ENCODE measurements around the gene SNRPA.
A peak's percentile ranks its signal among the peaks of the same experiment; 100 is the strongest.

Gene SNRPA

DNA sequence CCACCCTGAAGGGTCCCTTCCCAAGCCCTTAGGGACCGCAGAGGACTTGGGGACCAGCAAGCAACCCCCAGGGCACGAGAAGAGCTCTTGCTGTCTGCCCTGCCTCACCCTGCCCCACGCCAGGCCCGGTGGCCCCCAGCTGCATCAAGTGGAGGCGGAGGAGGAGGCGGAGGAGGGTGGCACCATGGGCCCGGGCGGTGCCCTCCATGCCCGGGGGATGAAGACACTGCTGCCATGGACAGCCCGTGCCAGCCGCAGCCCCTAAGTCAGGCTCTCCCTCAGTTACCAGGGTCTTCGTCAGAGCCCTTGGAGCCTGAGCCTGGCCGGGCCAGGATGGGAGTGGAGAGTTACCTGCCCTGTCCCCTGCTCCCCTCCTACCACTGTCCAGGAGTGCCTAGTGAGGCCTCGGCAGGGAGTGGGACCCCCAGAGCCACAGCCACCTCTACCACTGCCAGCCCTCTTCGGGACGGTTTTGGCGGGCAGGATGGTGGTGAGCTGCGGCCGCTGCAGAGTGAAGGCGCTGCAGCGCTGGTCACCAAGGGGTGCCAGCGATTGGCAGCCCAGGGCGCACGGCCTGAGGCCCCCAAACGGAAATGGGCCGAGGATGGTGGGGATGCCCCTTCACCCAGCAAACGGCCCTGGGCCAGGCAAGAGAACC is 49.5 kb downstream of the SNRPA start:
- Mint-ChIP-seq H3K4me1 (ENCODE audit: low read depth) (peaks cover 85% of the 10 kb centered on the region), H3K9me3 (no peaks in the 10 kb centered on the region), H3K27ac (peak overlapping the region; percentile 93), H3K4me3 (peak overlapping the region; percentile 86), H3K36me3 (ENCODE audit: low read depth) (peaks cover 95% of the 10 kb centered on the region), H3K27me3 (no peaks in the 10 kb centered on the region)
- intact Hi-C loops (cut with micrococcal nuclease): no loop called here

DNA sequence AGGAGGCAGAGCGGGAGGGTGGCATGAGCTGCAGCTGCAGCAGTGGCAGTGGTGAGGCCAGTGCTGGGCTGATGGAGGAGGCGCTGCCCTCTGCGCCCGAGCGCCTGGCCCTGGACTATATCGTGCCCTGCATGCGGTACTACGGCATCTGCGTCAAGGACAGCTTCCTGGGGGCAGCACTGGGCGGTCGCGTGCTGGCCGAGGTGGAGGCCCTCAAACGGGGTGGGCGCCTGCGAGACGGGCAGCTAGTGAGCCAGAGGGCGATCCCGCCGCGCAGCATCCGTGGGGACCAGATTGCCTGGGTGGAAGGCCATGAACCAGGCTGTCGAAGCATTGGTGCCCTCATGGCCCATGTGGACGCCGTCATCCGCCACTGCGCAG is 50.0 kb downstream of the SNRPA start:
- Mint-ChIP-seq H3K27ac (peak overlapping the region; percentile 93), H3K4me3 (peak overlapping the region; percentile 86)
- intact Hi-C loops (cut with micrococcal nuclease): no loop called here

DNA sequence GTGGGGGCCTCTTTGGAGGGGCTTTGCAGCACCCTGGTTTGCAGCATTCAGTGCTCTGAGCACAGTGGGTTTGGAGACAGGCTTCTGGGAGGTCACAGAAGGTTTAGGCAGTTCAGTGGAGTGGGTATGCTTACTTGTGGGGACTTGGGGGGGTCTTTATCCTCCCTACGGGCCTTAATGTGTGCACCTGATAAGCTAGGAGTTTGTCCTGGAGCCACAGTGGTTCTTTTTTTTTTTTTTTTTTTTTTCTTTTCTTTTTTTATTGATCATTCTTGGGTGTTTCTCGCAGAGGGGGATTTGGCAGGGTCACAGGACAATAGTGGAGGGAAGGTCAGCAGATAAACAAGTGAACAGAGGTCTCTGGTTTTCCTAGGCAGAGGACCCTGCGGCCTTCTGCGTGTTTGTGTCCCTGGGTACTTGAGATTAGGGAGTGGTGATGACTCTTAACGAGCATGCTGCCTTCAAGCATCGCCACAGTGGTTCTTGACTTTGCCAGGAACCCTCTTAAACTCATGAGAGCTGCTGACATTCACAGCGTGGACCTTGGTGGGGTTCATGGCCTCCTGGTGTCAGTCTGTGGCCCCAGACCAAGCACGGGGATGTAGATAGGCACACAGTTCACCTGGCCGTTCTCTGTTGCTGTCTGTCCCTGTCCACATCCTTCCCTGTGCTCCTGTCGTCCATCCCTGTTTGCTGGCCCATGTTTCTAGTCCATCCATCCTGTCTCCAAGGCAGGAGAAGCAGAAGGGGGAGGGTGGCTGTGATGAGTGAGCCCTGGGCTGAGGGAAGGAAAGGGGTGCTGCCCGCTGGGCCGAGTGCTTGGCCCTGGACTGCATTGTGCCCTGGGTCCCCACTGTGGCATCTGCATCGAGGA is 50.7 kb downstream of the SNRPA start:
- H3K27me3 Mint-ChIP-seq: no peaks in the 10 kb centered on the region
- peaks cover 96% of the 10 kb centered on the region for H3K36me3 Mint-ChIP-seq (ENCODE audit: low read depth)
- intact Hi-C loops (cut with micrococcal nuclease): no loop called here
- no peaks in the 10 kb centered on the region for H3K9me3 Mint-ChIP-seq
- peaks cover 90% of the 10 kb centered on the region for H3K4me1 Mint-ChIP-seq (ENCODE audit: low read depth)
- peak overlapping the region; percentile 93 for H3K27ac Mint-ChIP-seq
- H3K4me3 Mint-ChIP-seq: peak overlapping the region; percentile 86

More for the DNA sequence above, 50.0 kb downstream of the SNRPA start:
- Mint-ChIP-seq H3K4me1 (ENCODE audit: low read depth) (peaks cover 90% of the 10 kb centered on the region), H3K36me3 (ENCODE audit: low read depth) (peaks cover 96% of the 10 kb centered on the region), H3K9me3 (no peaks in the 10 kb centered on the region), H3K27me3 (no peaks in the 10 kb centered on the region)

DNA sequence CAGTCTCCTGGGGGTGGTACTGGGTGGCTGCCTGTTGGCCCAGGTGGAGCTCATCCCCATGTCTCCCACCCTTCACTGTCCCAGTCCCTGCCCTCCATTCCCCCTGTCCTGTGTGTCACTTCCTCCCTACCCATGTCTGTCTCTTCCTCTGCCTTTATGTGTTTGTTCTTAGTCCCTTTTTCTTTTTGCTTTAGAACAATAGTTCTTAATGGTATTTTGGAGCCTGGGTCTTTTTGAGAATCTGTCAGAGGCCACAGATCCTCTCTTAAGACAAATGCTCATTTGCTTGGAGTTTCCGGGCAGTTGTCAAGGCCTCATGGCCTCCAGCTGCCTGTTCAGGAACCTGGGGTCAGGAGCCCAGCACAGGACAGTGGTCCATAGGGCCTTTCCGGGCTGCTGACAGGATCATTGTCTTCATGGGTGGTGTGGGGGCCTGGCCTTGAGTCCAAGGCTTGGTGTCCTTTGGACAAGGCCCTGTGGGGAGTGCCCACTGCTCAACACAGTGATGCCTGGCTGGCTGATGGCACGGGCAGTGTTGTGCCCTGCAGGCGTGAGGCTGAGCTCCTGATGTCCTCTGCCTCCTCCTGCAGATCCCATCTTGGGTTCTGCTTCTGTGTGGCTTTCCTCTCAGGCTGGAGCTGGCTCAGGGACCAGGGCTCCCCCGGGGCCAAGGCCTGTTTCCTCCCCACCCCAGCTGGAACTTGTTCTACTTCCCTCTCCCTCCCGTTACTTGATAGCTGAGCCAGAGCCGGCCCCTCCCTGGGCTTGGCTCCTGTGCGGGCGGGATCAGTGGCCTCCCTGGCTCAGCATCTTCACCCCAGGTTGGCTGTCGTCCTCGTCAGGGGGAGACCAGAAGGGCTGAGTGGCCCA is 51.5 kb downstream of the SNRPA start:
- H3K4me3 Mint-ChIP-seq: peak overlapping the region; percentile 86
- H3K36me3 Mint-ChIP-seq (ENCODE audit: low read depth): peaks cover 96% of the 10 kb centered on the region
- peaks cover 90% of the 10 kb centered on the region for H3K4me1 Mint-ChIP-seq (ENCODE audit: low read depth)
- peak overlapping the region; percentile 93 for H3K27ac Mint-ChIP-seq
- H3K9me3 Mint-ChIP-seq: no peaks in the 10 kb centered on the region
- H3K27me3 Mint-ChIP-seq: no peaks in the 10 kb centered on the region
- intact Hi-C loops (cut with micrococcal nuclease): no loop called here

DNA sequence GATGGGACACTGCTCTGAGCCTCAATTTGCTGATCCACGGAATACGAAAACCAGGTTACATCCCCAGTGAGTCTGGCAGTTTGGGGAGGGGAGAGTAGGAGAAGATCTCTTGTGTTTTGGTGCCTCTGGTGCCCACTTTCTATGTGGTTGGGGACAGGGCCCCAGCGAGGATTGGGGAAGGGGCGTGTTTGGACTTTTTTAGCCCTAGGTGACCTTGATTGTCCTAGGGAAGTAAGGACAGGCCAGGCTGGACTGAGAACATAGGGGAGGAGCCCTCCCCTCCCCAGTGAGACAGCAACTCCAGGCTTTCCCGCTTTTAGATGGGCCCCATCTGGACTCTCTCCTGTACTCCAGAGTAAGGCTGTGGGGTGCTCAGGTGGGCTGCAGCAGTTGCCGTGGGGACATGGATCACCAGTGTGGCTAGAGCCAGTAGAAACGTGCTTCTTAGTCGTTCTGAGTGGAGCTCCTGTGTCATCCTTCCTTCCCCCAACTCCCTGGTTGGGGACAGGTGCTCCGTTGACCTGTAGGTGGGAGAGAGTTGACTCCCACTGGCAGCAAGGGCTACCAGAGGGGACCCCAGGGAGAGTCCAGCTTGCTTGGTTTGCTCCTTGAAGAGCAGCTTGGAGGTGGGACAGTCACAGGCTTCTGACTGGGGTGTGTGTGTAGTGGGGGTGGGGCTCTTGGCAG is 52.3 kb downstream of the SNRPA start:
- peaks cover 90% of the 10 kb centered on the region for H3K4me1 Mint-ChIP-seq (ENCODE audit: low read depth)
- peak overlapping the region; percentile 93 for H3K27ac Mint-ChIP-seq
- no peaks in the 10 kb centered on the region for H3K9me3 Mint-ChIP-seq
- intact Hi-C loops (cut with micrococcal nuclease): no loop called here
- no peaks in the 10 kb centered on the region for H3K27me3 Mint-ChIP-seq
- peaks cover 96% of the 10 kb centered on the region for H3K36me3 Mint-ChIP-seq (ENCODE audit: low read depth)
- peak overlapping the region; percentile 86 for H3K4me3 Mint-ChIP-seq

DNA sequence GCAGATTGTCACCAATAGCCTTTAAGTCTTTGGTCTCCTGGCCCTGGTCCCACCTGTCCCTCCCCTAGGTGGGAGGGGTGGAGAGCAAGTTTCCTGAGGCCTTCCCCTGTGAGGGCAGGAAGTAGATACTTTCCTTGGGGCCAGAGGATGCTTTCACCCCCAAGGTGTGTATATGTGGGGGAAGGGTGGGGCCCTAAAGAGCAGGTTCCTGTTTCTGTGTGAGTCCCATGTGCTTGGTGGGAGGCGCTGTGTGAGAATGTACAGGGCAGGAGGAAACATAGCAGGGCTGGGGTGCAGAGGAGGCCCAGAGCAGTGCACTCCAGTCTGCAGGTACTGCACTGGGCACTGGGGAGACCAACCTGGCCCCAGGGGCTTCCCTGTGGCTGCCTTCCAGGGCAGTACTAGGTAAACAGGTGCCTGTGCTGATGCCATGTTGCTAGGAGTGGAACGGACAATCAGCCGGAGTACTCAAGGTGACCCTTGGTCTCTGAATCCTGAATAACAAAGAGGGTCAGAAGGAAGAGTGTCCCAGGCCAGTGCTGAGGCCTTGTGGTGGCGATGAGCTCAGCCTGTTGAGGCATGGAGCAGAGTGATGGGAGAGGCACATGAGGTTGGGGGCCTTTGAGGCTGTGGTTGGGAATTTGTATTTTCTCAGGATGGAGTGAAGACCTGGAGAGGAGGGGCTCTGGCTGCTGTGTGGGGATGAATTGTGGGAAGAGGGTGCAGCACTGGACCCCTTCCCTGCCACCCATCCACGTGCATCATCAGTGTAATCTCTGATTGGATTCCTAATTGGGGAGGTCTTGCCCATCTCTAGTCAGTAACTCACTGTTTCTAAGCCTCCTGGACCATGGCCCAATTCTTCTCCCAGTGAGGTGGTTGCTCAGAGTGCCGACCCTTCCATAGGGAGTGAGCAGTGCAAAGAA is 53.1 kb downstream of the SNRPA start:
- Mint-ChIP-seq H3K4me3 (peak overlapping the region; percentile 86), H3K36me3 (ENCODE audit: low read depth) (peaks cover 100% of the 10 kb centered on the region), H3K4me1 (ENCODE audit: low read depth) (peaks cover 92% of the 10 kb centered on the region), H3K27me3 (no peaks in the 10 kb centered on the region), H3K27ac (peak overlapping the region; percentile 93), H3K9me3 (no peaks in the 10 kb centered on the region)
- intact Hi-C loops (cut with micrococcal nuclease): no loop called here

DNA sequence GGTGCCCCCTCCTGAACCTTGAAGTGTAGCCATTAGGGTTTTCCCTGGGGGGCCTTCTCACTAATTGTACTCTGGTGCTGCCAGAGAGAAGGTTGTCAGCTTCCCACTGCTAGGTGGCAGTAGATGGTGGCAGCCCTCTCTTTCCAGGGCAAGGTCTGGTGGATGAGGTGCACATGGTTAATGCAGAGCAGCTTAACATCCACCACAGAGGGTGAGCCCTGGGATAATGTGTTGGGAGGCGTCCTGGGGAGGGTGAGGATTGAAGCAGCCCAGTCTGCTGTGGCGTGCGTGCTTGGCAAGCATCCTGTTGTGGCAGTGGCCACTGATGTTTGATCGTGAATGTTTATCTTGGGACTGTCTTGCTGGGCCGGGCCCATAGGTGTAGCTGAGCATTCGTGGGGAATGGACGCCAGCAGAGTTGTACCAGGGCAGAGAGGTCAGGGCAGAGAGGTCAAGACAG is 53.8 kb downstream of the SNRPA start:
- H3K4me1 Mint-ChIP-seq (ENCODE audit: low read depth): peaks cover 99% of the 10 kb centered on the region
- no peak overlapping the region for H3K4me3 Mint-ChIP-seq
- peak overlapping the region; percentile 63 for H3K27ac Mint-ChIP-seq
- H3K9me3 Mint-ChIP-seq: no peaks in the 10 kb centered on the region
- intact Hi-C loops (cut with micrococcal nuclease): no loop called here
- H3K36me3 Mint-ChIP-seq (ENCODE audit: low read depth): peaks cover 100% of the 10 kb centered on the region
- no peaks in the 10 kb centered on the region for H3K27me3 Mint-ChIP-seq

DNA sequence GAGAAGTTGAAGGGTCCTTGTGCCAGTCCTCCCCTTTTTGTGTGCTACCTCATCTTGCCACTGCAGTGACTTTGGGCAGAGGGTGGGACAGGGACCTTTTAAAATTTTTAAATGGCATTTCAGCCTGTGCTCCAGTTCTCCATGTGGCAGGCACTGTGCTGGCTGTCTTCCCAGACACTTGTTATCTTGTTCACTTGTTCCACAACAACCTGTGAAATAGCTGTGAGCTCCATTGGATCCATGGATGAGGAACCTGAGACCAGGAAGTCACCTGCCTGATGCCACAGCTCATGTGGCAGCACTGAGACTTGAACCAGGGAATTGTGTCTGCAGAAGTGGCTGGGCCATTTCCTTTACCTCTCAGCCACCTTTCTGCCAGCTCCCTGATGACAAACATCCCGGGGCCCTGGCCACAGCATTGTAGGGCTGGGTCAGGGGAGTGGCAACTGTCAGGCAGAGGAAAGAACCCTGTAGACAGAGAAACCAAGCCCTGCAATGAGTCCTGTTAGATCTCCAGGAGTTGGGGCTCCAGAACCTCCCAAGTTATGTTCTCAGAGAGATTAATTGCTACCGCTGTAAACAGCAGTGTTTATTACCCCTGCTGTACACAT is 54.4 kb downstream of the SNRPA start:
- Mint-ChIP-seq H3K4me1 (ENCODE audit: low read depth) (peaks cover 99% of the 10 kb centered on the region), H3K27ac (peak overlapping the region; percentile 63), H3K27me3 (no peaks in the 10 kb centered on the region), H3K4me3 (no peak overlapping the region), H3K36me3 (ENCODE audit: low read depth) (peaks cover 97% of the 10 kb centered on the region), H3K9me3 (no peaks in the 10 kb centered on the region)
- intact Hi-C loops (cut with micrococcal nuclease): no loop called here

DNA sequence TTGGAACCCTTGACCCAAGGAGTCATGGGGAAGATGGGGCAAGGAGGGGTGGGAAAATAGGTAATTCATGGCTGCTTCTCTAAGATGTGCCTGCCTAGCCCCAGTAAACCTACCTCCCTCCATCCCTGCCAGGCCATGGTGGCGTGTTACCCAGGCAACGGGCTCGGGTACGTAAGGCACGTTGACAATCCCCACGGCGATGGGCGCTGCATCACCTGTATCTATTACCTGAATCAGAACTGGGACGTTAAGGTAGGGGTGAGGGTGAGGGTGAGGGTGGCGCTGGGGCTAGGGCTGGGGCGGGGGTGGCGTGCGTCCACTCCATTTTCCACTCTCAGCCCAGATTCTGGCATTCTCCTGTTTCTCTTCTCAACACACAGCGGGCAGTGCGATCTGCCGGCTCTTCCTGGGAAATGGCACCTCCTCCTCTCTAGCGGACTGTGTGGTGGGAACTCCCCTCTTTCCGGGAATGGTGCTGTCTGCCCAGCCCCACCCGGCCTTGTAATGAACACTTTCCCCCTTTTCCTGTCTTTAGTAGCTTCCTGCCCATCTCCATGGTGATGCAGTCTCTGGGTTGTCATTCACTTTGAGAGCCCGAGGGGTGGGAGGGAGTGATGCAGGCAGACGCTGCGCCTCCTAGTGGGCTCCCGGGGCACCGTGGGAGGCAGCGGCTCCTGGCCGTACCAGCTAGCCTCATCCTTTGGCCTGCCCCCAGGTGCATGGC is 55.6 kb downstream of the SNRPA start:
- H3K27me3 Mint-ChIP-seq: peaks cover 3% of the 10 kb centered on the region
- H3K36me3 Mint-ChIP-seq (ENCODE audit: low read depth): peaks cover 90% of the 10 kb centered on the region
- H3K4me3 Mint-ChIP-seq: peak overlapping the region; percentile 58
- no peaks in the 10 kb centered on the region for H3K9me3 Mint-ChIP-seq
- H3K4me1 Mint-ChIP-seq (ENCODE audit: low read depth): peaks cover 97% of the 10 kb centered on the region
- peak overlapping the region; percentile 52 for H3K27ac Mint-ChIP-seq
- intact Hi-C loops (cut with micrococcal nuclease): no loop called here

DNA sequence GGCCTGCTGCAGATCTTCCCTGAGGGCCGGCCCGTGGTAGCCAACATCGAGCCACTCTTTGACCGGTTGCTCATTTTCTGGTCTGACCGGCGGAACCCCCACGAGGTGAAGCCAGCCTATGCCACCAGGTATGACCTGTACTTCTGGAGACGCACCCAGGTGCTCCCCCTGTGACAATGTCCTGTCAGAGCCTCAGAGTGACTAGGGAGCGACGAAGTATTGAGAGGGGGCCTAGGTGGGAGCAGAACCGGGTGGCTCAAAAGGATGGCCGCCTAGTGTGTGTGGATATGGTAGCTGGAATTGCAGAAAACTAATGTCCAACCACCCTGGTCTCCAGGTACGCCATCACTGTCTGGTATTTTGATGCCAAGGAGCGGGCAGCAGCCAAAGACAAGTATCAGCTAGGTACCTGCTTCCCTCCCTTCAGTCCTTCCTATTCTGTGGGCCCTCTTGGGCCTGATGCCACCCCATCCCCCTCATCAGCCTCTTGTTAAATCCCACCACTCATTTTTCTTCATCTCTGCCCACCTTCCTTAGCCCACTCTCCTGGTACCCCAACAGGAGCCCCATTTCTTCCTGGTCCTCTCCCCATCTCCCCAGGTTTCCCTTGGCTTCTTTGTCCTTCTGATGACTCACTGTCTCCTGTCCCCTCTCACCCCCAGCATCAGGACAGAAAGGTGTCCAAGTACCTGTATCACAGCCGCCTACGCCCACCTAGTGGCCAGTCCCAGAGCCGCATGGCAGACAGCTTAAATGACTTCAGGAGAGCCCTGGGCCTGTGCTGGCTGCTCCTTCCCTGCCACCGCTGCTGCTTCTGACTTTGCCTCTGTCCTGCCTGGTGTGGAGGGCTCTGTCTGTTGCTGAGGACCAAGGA is 56.4 kb downstream of the SNRPA start:
- H3K9me3 Mint-ChIP-seq: no peaks in the 10 kb centered on the region

DNA sequence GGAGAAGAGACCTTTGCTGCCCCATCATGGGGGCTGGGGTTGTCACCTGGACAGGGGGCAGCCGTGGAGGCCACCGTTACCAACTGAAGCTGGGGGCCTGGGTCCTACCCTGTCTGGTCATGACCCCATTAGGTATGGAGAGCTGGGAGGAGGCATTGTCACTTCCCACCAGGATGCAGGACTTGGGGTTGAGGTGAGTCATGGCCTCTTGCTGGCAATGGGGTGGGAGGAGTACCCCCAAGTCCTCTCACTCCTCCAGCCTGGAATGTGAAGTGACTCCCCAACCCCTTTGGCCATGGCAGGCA is 57.0 kb downstream of the SNRPA start:
- H3K36me3 Mint-ChIP-seq (ENCODE audit: low read depth): peaks cover 76% of the 10 kb centered on the region
- intact Hi-C loops (cut with micrococcal nuclease): no loop called here
- H3K27ac Mint-ChIP-seq: peak overlapping the region; percentile 60
- H3K4me1 Mint-ChIP-seq (ENCODE audit: low read depth): peaks cover 97% of the 10 kb centered on the region
- no peaks in the 10 kb centered on the region for H3K9me3 Mint-ChIP-seq
- H3K4me3 Mint-ChIP-seq: no peak overlapping the region
- H3K27me3 Mint-ChIP-seq: peaks cover 13% of the 10 kb centered on the region

More for the DNA sequence above, 56.4 kb downstream of the SNRPA start:
- Mint-ChIP-seq H3K4me1 (ENCODE audit: low read depth) (peaks cover 97% of the 10 kb centered on the region), H3K36me3 (ENCODE audit: low read depth) (peaks cover 82% of the 10 kb centered on the region), H3K27ac (peak overlapping the region; percentile 60), H3K27me3 (peaks cover 10% of the 10 kb centered on the region), H3K4me3 (no peak overlapping the region)
- intact Hi-C loops (cut with micrococcal nuclease): no loop called here

Measured in dendritic cell treated with granulocyte-macrophage colony-stimulating factor and Interleukin-4, amounts not matched to agents 40 ng/mL and 50 ng/mL, for 4 days (primary cell).